Measurements from ENCODE around the gene SLC23A2.

The SLC23A2 gene

DNA sequence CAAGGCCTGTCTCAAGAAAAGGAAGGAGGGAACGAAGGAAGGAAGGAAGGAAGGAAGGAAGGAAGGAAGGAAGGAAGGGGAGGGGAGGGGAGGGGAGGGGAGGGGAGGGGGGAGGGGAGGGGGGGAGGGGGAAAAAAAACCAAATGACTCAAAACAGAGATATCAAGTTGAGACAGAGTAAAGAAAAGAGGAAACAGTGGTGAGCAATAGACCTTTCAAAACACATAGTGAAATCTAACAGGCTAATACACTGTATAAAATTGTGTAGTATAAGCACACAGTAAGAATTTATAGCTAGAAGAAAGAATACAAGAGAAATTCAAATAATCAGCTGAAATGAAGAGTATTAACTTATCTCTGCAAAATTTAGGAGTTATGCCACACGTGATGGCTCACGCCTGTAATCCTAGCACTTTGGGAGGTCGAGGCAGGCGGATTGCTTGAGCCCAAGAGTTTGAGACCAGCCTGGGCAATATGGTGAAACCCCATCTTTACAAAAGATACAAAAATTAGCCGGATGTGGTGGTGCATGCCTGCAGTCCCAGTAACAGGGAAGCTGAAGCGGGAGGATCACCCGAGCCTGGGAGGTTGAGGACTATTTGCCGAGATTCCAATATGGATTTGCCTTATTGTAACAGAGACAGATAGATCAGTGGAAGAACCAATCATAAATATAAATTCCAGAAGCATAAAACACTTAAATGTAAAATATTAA is 156.4 kb downstream of the SLC23A2 start:
- DNase-seq (ENCODE audit: low spot score): no peak

DNA sequence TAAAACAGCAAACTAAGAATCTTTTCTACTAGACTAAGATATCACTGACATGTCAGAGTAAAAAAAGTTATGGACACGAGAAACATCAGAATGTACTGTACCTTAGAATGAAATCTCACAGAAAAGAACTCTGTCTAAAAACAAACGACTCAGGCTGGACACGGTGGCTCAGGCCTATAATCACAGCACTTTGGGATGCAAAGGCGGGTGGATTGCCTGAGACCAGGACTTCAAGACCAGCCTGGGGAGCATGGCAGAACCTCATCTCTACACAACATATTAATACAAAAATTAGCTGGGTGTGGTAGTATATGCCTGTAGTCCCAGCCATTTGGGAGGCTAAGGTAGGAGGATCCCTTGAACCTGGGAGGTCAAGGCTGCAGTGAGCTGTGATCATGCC is 157.0 kb downstream of the SLC23A2 start:
- no peak for DNase-seq (ENCODE audit: low spot score)

GRCh38 chr20:4840801-4841200 is 160.5 kb downstream of the SLC23A2 start:
- no peak for DNase-seq (ENCODE audit: low spot score)

- no peak for DNase-seq (ENCODE audit: low spot score)
These were observed 162.8 kb downstream of the SLC23A2 start for GRCh38 chr20:4838526-4838925.

- DNase-seq (ENCODE audit: low spot score): no peak
These were observed 163.6 kb downstream of the SLC23A2 start for GRCh38 chr20:4837760-4838159.

- DNase-seq (ENCODE audit: low spot score): no peak
These were observed 164.4 kb downstream of the SLC23A2 start for GRCh38 chr20:4836935-4837334.

GRCh38 chr20:4836473-4836872 is 164.8 kb downstream of the SLC23A2 start:
- DNase-seq (ENCODE audit: low spot score): no peak

DNA sequence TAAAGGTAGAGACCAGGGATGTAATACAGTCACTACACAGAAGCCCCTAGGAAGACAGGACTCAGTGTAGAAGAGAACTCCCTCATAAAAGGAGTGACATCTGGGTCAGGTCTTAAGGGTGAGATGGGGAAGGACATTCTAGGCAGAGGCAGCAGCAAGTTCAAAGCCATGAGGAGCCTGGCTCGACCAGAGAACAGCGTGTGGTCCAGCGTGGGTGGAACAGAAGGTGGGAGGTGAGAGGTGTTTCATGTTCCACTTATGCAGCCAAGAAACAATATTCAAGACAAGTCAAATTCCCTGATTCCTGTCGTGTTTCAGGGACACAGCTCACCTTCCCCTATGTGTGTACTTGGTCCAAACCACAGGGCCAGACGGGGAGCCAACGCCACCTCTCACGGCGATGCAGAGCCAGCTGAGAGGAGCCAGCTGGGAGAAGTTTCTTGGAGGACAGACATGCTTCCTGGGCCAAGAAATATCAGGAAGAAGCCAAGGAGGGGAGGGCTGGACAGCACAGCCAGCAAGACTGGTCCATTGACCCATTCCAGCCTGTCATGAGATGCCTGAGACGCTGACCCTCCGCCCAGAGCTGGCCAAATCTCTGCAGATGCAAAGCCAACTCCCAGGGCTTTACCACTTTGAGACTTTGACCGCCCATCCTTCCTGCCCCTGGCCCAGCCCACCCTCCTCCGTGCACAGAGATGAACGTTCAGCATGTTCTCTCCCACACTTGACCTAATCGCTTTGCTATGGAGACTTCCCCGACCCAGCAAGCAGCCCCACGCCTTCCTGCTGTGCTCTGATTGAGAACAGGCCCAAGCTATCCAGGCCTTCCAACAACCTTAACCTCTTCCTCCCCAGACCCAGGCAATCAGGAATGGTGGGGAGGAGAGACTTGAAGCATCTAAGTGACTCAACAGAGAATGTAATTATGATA is 165.8 kb downstream of the SLC23A2 start:
- DNase-seq (ENCODE audit: low spot score): no peak

DNA sequence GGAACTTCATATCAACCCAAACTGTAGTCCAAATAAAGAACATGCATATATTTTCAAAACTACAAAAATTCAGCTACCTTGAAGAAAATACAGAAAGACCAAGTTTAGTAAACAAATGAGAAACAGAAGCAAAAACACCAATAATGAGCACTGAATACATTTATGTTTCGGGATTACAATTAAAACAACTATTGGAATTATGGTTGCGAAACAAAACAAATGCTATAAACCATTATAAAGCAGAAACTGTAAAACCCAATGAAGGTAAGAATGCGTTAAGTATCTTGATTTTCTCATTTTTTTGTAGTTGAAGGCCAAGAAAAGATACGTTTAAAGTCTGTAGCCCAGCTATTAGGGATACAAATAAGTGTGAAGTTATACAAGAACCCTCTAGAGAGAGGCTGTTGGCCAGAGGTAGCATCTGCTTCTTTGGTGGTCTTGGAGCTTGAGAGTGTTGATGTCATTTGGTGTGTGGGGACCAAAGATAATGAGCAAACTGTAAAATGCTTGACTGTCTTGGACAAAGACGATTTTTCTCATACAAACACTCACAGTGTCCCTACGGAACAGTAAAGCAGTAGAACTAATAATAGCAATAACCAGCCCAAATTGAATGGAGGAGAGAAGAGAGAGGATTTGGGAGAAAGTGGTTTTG is 168.1 kb downstream of the SLC23A2 start:
- DNase-seq (ENCODE audit: low spot score): no peak

DNA sequence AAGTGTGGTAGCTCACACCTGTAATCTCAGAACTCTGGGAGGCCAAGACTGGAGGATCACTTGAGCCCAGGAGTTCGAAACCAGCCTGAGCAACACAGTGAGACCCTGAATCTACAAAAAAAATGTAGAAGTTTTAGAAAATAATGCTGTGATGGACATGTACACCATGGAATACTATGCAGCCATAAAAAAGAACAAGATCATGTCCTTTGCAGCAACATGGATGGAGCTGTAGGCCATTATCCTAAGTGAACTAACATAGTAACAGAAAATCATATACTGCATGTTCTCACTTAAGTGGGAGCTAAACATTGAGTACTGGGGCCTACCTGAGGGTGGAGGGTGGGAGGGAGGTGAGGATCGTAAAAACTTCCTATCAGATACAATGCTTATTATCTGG is 168.8 kb downstream of the SLC23A2 start:
- no peak for DNase-seq (ENCODE audit: low spot score)

DNA sequence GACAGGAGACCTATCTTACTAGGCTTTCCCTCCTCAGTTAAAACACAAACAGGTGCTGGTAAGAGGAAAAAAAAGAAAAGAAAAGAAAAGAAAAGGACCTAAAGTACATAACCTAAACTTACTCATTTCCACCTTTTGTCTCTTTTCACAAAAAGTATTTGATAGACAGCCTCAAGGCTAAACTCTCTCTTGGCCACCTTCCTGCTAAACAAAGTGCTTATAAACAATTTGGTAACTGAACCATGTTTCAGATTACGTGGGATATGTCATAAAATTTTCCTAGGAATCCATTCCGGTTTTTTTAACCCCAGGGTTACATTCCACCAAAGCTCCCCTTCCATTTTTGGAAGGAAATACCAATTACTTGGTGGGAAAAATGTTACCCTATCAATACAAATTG is 170.6 kb downstream of the SLC23A2 start:
- no peak for DNase-seq (ENCODE audit: low spot score)

- no peak for DNase-seq (ENCODE audit: low spot score)
These were observed 171.1 kb downstream of the SLC23A2 start for GRCh38 chr20:4830259-4830658.

- no peak for DNase-seq (ENCODE audit: low spot score)
These were observed 171.6 kb downstream of the SLC23A2 start for GRCh38 chr20:4829514-4830215.

DNA sequence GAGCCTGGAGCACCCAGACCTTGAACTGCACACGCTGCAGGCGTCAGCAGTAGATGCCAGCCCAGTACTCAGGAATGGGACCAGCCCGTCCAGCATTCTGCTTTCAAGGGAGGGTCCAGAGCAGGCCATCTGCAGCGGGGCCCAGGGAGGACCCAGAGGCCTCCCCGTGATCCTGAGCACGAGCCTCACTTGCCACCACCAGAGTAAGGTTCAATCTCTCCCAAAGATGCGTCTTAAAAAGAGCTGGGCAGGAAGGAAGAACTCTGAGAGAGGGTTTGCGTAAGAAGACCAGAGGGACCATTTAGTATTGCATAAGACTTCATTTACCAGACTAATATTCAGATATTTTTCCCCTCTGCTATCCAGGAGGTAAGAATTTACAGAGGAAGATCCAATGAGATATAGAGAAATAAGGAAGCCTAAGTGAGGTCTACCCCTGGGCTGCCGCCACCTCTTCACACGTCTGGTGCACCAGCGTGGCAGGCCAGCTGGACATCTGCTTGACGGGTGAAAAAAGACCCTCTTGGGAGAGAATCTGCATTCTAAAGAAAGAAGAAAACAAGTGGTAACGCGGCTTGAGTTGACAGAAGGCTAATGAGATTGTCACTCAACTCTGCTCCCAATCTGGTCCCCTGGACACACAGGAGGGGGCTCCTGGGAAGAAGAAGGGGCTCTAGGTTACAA is 172.3 kb downstream of the SLC23A2 start:
- no peak for DNase-seq (ENCODE audit: low spot score)

DNA sequence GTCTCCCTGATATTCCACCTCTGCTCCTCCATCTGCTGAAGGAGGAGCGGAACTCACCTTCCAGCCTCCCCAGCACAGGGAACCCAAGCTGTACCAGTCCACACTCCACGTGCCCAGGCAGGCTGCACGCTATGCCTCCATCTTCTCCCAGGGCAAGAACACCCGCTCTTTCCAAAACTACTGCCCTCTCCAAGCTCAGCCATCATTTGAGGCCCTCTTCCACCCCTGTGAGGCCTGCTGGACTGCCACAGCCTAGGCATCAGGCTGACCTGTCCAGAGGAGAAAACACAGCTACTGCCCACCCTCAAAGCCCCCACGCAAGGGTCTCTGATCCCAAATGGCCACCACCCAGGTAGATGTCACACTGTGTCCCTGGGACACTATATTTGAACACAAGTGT is 179.7 kb downstream of the SLC23A2 start:
- DNase-seq (ENCODE audit: low spot score): no peak

DNA sequence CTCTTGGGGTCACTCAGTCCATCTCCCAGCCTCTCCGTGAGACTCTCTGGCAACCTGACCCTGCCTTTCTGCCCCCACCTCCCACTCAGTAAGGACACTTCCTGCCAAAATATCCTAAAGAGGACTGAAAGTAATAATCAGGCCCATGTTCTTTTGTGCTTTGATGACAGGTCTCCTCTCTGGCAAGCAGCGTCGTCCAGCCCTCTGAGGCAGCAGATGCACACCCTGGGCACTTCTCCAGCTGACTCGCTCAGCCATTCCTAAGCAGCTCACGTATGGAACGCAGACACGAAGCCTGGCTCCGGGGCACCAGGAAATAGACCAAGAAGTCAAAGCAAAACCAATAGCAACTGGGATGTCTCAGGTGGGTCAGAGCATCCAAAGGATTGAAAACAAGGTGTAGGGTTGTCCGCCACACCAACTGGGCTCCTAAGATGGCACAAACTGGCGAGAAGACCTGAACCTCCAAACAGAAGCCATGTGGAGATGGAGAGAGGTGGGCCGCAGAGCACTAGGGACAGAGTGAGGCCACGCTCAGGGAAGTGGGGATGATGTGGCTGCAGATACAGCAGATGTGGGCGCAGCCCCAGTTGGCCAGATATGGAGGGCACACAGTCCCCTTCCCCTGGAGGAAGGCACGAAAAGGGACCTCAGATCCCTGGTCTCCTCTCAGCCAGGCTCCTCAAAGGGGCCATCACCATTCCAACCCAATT is 180.3 kb downstream of the SLC23A2 start:
- no peak for DNase-seq (ENCODE audit: low spot score)

GRCh38 chr20:4819901-4820300 is 181.4 kb downstream of the SLC23A2 start:
- DNase-seq (ENCODE audit: low spot score): no peak

DNA sequence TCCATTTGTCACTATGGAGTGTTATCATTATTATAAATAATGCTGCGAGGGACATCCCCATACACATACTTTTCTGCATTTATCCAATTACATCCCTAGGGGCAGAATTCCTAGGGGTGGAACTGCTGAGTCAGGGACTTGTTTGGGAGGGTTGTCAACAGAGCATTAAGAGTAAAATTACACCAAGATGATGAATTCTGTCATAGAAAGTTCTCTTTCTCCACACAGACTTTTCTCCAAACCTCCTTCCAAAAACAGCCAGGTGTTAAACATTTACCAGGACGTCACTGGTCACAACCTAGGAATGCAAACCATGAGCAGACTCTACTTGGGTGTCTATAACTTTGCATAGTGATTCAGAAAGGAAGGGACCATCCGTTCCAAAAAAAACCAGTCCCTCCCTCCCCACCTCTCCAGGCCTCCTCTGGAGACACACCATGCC is 184.1 kb downstream of the SLC23A2 start:
- peak; percentile 67 for DNase-seq (ENCODE audit: low spot score)

DNA sequence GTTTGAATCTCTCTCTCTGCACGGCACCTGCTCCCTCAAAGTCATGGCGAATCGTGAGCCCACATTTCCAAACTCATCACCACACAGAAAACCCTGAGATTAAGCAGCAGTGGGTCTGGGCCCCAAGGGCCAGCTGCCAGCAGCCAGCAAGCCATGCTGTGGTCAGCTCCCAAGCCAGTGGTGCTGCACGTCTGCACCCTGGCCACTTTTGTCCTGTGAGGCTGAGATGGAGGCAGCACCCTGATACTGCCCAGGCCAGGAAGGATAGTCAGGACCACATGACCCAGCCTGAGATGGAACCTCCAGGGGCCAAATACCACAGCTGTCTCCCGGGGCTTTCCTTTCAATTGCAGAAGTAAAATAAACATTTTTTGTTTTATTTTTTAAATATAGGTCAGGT is 185.7 kb downstream of the SLC23A2 start:
- no peak for DNase-seq (ENCODE audit: low spot score)

DNA sequence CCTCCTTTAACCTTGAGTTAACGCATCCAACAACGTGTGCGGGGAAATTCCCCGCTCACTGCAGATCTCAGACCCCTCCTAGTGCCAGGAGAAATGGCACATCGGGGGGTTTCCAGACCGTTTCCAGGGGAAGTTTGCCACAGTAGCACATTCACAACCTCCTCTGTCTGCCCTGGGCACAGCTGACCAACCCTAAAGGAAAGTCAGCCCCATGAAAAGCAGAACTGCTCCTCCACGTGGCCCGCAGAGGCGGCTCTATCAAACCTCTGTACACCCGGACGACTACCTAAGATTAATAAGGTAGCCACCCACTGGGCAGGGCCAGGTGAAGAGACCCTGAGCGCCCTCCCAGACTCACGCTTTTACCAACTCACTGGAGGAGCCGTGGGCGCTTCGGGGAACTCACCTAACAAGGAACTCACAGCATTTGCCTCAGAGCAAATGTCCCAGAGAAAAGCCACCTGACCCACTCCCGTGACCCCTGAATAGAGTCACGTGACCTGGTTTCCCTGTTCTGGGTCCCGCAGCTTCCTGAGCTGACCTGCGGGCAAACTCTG is 186.5 kb downstream of the SLC23A2 start:
- no peak for DNase-seq (ENCODE audit: low spot score)
